Vagina (tissue), 2 donors: ENCODE results near the gene WDR70. TPM values are rescaled to one million over a fixed set of nuclear protein-coding genes. Genes with fewer than 3 reads are reported as not detected.

Experiments
- DNase-seq, 2 donors: peaks; one replicate each; pipeline ENCODE4 v3.0.0-alpha.2; 2017; ENCODE audit errors: extremely low spot score in 2 of 2
- H3K27ac ChIP-seq: fragments of 200-600 bp; sonication (generic); one replicate; pipeline ENCODE4 v1.5.1; 2019
- H3K27me3 ChIP-seq: fragments of 200-600 bp; sonication (generic); one replicate; pipeline ENCODE4 v1.5.1; 2019
- H3K36me3 ChIP-seq, 2 donors: fragments of 200-600 bp; sonication (generic); one replicate each; pipeline ENCODE4 v1.5.1; 2017 to 2019
- H3K4me1 ChIP-seq: fragments of 200-600 bp; sonication (generic); one replicate; pipeline ENCODE4 v1.5.1; 2019
- H3K4me3 ChIP-seq, 2 donors: fragments of 200-600 bp; sonication (generic); 1 replicate in 1 of 2; 2 replicates in 1 of 2; pipeline ENCODE4 v1.5.1; 2016 to 2019
- H3K9me3 ChIP-seq: fragments of 200-600 bp; sonication (generic); one replicate; pipeline ENCODE4 v1.5.1; 2019
- POLR2A ChIP-seq, 2 donors: fragments of 450-650 bp; IDR thresholded peaks; one replicate each; pipeline ENCODE4 v1.6.1; 2017; ENCODE audit warnings: antibody characterized with exemption in 2 of 2, mild to moderate bottlenecking in 2 of 2, moderate library complexity in 2 of 2
- POLR2AphosphoS5 ChIP-seq, 2 donors: sonication (generic); formaldehyde crosslinking; IDR thresholded peaks; one replicate each; pipeline ENCODE4 v1.9.0; 2017; ENCODE audit warnings: antibody characterized with exemption in 2 of 2, mild to moderate bottlenecking in 2 of 2, low read depth in 1 of 2; ENCODE audit not compliant: insufficient read depth in 1 of 2
- intact Hi-C: fragments of 100-400 bp; cut with DNase I; formaldehyde crosslinking; loops from one replicate; pipeline ENCODE4 v1.15.1; 2023
- total RNA-seq: library from RNA; depleted of rRNA; stranded (reverse); fragments of >200 nt; gene quantifications from one replicate; pipeline ENCODE4 v1.2.3, GENCODE V29; 2016
- TF ChIP-seq, protein P1 (sequence below), 3 experiments: fragments of 450-650 bp in 2 of 3; fragments of 200-600 bp in 1 of 3; sonication (generic) in 1 of 3; IDR thresholded peaks; one replicate each; pipeline ENCODE4 v1.5.1; 2017 to 2019; ENCODE audit warnings: antibody characterized with exemption in 3 of 3, mild to moderate bottlenecking in 2 of 3, moderate library complexity in 2 of 3

The WDR70 gene
- total RNA-seq, 1 donor from 2014 or later: 31.4 TPM

DNA sequence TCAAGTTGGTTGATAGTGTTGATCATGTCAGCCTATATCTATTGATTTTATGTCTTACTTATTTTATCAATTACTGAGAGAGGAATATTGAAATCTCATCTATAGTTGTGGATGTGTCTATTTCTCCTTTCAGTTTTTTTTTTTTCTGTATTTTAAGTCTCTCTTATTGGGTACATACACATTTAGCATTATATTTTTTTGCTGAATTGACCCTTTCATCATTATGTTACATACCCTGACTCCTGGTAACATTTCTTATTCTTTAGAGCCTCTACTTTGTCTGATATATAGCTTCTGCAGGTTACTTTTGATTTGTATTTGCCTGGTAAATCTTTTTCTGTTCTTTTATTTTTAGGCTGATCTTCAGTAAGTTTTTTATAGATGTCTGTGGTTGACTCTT, 281.2 kb downstream of the WDR70 start:
- Histone ChIP-seq H3K4me1 (no peaks in the 10 kb centered on the region), H3K27ac (no peak overlapping the region), H3K36me3 (no peaks in the 10 kb centered on the region), H3K9me3 (no peaks in the 10 kb centered on the region), H3K4me3 (no peak overlapping the region), H3K27me3 (no peaks in the 10 kb centered on the region)
- TF ChIP-seq POLR2A (IDR thresholded peaks at IDR 0.05) (no peak), POLR2AphosphoS5 (IDR thresholded peaks at IDR 0.05; ENCODE audit: insufficient read depth in 1 of 2, low read depth in 1 of 2) (no peak)
- TF ChIP-seq, protein P1, sequence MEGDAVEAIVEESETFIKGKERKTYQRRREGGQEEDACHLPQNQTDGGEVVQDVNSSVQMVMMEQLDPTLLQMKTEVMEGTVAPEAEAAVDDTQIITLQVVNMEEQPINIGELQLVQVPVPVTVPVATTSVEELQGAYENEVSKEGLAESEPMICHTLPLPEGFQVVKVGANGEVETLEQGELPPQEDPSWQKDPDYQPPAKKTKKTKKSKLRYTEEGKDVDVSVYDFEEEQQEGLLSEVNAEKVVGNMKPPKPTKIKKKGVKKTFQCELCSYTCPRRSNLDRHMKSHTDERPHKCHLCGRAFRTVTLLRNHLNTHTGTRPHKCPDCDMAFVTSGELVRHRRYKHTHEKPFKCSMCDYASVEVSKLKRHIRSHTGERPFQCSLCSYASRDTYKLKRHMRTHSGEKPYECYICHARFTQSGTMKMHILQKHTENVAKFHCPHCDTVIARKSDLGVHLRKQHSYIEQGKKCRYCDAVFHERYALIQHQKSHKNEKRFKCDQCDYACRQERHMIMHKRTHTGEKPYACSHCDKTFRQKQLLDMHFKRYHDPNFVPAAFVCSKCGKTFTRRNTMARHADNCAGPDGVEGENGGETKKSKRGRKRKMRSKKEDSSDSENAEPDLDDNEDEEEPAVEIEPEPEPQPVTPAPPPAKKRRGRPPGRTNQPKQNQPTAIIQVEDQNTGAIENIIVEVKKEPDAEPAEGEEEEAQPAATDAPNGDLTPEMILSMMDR (IDR thresholded peaks at IDR 0.05): no peak
- intact Hi-C loops: no loop called here
- DNase-seq: no peak

DNA sequence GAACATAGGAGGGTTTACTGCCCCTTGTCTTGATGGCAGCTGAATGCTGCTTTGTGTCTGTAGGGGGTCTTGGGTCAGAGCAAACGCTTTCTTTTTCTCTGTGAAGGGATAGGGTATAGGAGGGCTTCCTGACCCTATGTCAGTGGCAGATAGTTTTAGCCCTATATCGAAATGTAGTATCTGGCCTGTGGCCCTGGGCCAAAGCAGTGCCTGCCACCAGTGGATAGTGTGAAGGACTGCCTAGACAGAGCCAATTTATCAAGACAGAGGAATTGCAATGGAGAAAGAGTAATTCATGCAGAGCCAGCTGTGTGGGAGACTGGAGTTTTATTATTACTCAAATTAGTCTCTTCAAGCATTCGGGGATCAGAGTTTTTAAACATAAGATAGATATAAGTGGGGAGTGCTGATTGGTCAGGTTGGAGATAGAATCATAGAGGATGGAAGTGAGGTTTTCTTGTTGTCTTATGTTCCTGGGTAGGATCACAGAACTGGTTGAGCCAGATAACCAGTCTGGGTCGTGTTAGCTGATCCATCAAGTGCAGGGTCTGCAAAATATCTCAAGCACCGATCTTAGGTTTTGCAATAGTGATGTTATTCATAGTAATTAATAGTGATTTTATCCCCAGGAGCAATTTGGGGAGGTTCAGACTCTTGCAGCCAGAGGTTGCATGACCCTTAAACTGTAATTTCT, 282.3 kb downstream of the WDR70 start:
- H3K27ac ChIP-seq: no peak overlapping the region
- H3K36me3 ChIP-seq: no peaks in the 10 kb centered on the region

DNA sequence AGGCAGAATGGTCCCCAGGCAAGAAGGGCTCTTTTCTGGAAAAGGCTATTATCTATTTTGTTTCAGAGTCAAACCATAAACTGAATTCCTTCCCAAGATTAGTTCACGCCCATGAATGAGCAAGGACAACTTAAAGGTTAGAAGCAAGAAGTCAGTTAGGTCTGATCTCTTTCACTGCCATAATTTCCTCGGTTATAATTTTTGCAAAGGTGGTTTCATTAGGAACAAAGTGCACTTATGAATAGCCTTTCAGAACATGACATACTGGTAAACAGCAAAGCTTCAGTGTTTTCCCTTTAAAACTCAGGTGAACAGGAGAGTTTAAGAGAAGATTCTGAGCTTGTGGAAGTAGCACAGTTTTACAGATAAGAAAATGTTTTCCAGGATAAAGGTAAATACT, 282.8 kb downstream of the WDR70 start:
- H3K4me3 ChIP-seq: no peak overlapping the region
- intact Hi-C loops: no loop called here
- H3K4me1 ChIP-seq: no peaks in the 10 kb centered on the region
- no peaks in the 10 kb centered on the region for H3K36me3 ChIP-seq
- H3K27ac ChIP-seq: no peak overlapping the region
- no peak for TF ChIP-seq POLR2AphosphoS5 (IDR thresholded peaks at IDR 0.05; ENCODE audit: insufficient read depth in 1 of 2, low read depth in 1 of 2)
- H3K9me3 ChIP-seq: no peaks in the 10 kb centered on the region
- no peaks in the 10 kb centered on the region for H3K27me3 ChIP-seq
- no peak for DNase-seq

More for the DNA sequence above, 282.3 kb downstream of the WDR70 start:
- H3K4me3 ChIP-seq: no peak overlapping the region
- intact Hi-C loops: no loop called here
- H3K9me3 ChIP-seq: no peaks in the 10 kb centered on the region
- H3K27me3 ChIP-seq: no peaks in the 10 kb centered on the region
- no peak for DNase-seq
- TF ChIP-seq, protein P1 (IDR thresholded peaks at IDR 0.05): no peak
- TF ChIP-seq POLR2A (IDR thresholded peaks at IDR 0.05): no peak
- TF ChIP-seq POLR2AphosphoS5 (IDR thresholded peaks at IDR 0.05; ENCODE audit: insufficient read depth in 1 of 2, low read depth in 1 of 2): no peak
- no peaks in the 10 kb centered on the region for H3K4me1 ChIP-seq

DNA sequence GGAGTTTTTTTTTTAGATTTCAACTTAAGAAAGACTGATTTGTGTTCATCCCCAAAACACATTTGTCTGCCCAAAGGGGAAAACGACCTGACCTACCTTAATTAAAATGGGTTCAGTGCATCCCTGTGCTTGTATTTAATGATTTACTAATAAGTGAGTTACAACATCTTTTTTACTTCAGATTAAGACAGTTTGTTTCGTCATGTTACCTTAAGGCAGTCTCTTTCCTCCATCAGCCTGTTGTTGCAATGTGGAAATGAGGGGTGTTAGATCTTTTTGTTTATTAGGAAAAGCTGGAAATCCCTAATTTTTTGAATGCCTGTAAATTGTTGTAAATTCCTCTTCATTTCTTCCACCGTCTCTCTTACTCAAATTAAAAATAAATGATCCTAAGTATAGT, 283.2 kb downstream of the WDR70 start:
- Histone ChIP-seq H3K27me3 (no peaks in the 10 kb centered on the region), H3K9me3 (no peaks in the 10 kb centered on the region), H3K27ac (no peak overlapping the region), H3K4me3 (no peak overlapping the region), H3K36me3 (no peaks in the 10 kb centered on the region), H3K4me1 (no peaks in the 10 kb centered on the region)
- TF ChIP-seq POLR2A (IDR thresholded peaks at IDR 0.05) (no peak), POLR2AphosphoS5 (IDR thresholded peaks at IDR 0.05; ENCODE audit: insufficient read depth in 1 of 2, low read depth in 1 of 2) (no peak)
- TF ChIP-seq, protein P1 (IDR thresholded peaks at IDR 0.05): no peak
- no peak for DNase-seq
- intact Hi-C loops: no loop called here

DNA sequence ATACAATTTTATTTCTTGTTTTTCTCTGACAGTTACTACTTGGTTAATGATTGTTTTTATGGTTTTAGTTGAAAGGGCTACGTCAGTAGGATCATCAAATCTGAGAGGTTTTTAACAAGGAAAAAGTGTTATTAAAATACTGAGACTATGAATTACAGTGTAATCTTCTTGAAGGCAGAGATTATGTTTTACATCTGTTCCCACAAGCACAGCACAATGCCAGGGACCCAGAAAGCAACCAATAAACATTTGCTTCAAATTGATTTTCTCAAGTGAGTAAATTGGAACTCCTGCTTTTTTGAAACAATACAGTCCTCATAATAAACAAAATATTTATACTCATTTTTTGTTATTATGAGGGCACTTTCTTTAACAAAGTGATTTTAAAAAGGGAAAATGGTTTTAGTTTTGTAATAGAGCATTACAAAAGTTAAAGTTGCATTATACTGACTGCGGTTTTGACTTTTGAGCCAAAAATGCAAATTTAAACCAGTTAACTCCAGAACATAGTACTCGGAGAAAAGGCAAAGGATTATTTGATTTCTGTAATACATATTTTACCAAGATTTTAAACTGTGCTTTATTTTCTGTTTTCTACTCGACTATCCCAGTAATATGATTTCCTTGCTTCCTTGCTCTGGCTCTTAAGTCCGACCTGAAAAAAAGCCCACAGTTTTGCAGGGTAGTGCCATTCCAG, 283.8 kb downstream of the WDR70 start:
- H3K27me3 ChIP-seq: no peaks in the 10 kb centered on the region
- intact Hi-C loops: no loop called here
- no peaks in the 10 kb centered on the region for H3K4me1 ChIP-seq
- H3K4me3 ChIP-seq: no peak overlapping the region
- DNase-seq: no peak
- H3K9me3 ChIP-seq: no peaks in the 10 kb centered on the region
- no peak overlapping the region for H3K27ac ChIP-seq
- no peaks in the 10 kb centered on the region for H3K36me3 ChIP-seq
- no peak for TF ChIP-seq POLR2AphosphoS5 (IDR thresholded peaks at IDR 0.05; ENCODE audit: insufficient read depth in 1 of 2, low read depth in 1 of 2)
- TF ChIP-seq, protein P1 (IDR thresholded peaks at IDR 0.05): no peak
- no peak for TF ChIP-seq POLR2A (IDR thresholded peaks at IDR 0.05)
